ENCODE data around the gene NHSL2. TPM values are rescaled to one million over a fixed set of nuclear protein-coding genes. Genes with fewer than 3 reads are reported as not detected.

The NHSL2 gene
- total and polyA plus RNA-seq, 2 of the 13 experiments (the other 11 are each of a cell fraction or from before 2014, with no cell fraction given): not detected

- WGBS (ENCODE audit: low lambda C conversion rate): no CpG with 5 or more reads among the region's 3 CpGs
- TF ChIP-seq ZNF547 (CRISPR knock-in tag; IDR thresholded peaks at IDR 0.05): no peak
- TF ChIP-seq SMARCC2 (IDR thresholded peaks at IDR 0.05): no peak
- no peak for TF ChIP-seq BCL3 (CRISPR knock-in tag; IDR thresholded peaks at IDR 0.05)
- TF ChIP-seq KDM1A (CRISPR knock-in tag; IDR thresholded peaks at IDR 0.05): no peak
- TF ChIP-seq IKZF4 (CRISPR knock-in tag; IDR thresholded peaks at IDR 0.05; ENCODE audit: borderline replicate concordance, low read depth, not compliant biosample characterization): no peak
- no peak for TF ChIP-seq POLR2AphosphoS2 (IDR thresholded peaks at IDR 0.05; ENCODE audit: low read depth, low read length)
- TF ChIP-seq GATAD2A (CRISPR knock-in tag; IDR thresholded peaks at IDR 0.05): no peak
- no peak for TF ChIP-seq E2F5 (CRISPR knock-in tag; conservative IDR thresholded peaks at IDR 0.05)
- no peak for TF ChIP-seq NBN (conservative IDR thresholded peaks at IDR 0.05)
- TF ChIP-seq SKI (IDR thresholded peaks at IDR 0.05; ENCODE audit: partially characterized antibody): no peak
- no peak for TF ChIP-seq ZNF275 (CRISPR knock-in tag; IDR thresholded peaks at IDR 0.05; ENCODE audit: borderline replicate concordance)
- TF ChIP-seq ZNF329 (CRISPR knock-in tag; IDR thresholded peaks at IDR 0.05; ENCODE audit: low read depth): no peak
- no TSS peak for BruUV-seq (replicated peaks)
- no peak for ATAC-seq
- Histone ChIP-seq H3K9ac (ENCODE audit: insufficient read depth, low read depth, low read length) (no peak overlapping the region), H2AFZ (ENCODE audit: low read length) (no peak overlapping the region), H3K4me1 (ENCODE audit: insufficient read depth, low read length) (no peaks in the 10 kb centered on the region), H3K4me2 (ENCODE audit: low read depth, low read length) (no peak overlapping the region), H3K36me3 (replicated peaks in 1 of 2; ENCODE audit: control insufficient read depth in 1 of 2, insufficient read depth in 2 of 2, low read length in 2 of 2) (no peaks in the 10 kb centered on the region), H4K20me1 (ENCODE audit: insufficient read depth, low read length) (no peaks in the 10 kb centered on the region), H3K9me3 (ENCODE audit: low read length) (no peaks in the 10 kb centered on the region), H3K27me3 (ENCODE audit: control insufficient read depth in 1 of 2, insufficient read depth in 2 of 2, low read length in 2 of 2) (no peaks in the 10 kb centered on the region), H3K4me3 (replicated peaks in 1 of 3; ENCODE audit: insufficient read depth in 1 of 3, low read depth in 2 of 3, low read length in 3 of 3) (no peak overlapping the region), H3K79me2 (ENCODE audit: insufficient read depth, low read length) (no peaks in the 10 kb centered on the region), H3K27ac (ENCODE audit: extremely low read length, insufficient read depth, low read length) (no peak overlapping the region)
- ChIA-PET CTCF (ENCODE audit: low intra/inter-chr PET ratio, low total read pairs) (interaction anchor here (1.1 to 1.2 kb wide), 2 partner anchors 108 to 127 kb away, joined by 3 to 6 read pairs; no protein-coding TSS in a partner anchor), POLR2A (interaction anchor here (1.3 kb wide), 1 partner anchor 56 kb away, joined by 3 read pairs; the partner anchor contains the start of gene PIN4)
- in situ Hi-C loops (cut with HindIII; ENCODE audit: extremely low pct_ligation_motif_present, low pct_unique_long_range_greater_than_20kb): loop anchor here (10.0 kb wide), 1 partner anchor 131 kb away; no protein-coding TSS in a partner anchor
- no peak for FAIRE-seq
- intact Hi-C loops (cut with micrococcal nuclease; ENCODE audit: unreplicated experiment): loop anchor here (1.0 to 5.0 kb wide), 2 partner anchors 109 to 127 kb away; no protein-coding TSS in a partner anchor
- DNase-seq (ENCODE audit: low spot score): no peak
These were observed 215.4 kb downstream of the NHSL2 start for GRCh38 chrX:72126048-72126415.

Measured in HepG2 (cell line).